Hematopoietic multipotent progenitor cell treated with erythropoietin and hydrocortisone succinate and interleukin-3 and kit ligand, for 6 days (in vitro differentiated cells): ENCODE data around the gene PRADC1.
"Not testable (repeated sequence)": the region's sequence is repeated elsewhere in the genome, so short reads cannot be mapped to it uniquely, and the experiment has no call there.

ENCODE experiments used
- DNase-seq: peaks from one replicate; pipeline ENCODE4 v3.0.0-alpha.2; 2015

Gene PRADC1

DNA sequence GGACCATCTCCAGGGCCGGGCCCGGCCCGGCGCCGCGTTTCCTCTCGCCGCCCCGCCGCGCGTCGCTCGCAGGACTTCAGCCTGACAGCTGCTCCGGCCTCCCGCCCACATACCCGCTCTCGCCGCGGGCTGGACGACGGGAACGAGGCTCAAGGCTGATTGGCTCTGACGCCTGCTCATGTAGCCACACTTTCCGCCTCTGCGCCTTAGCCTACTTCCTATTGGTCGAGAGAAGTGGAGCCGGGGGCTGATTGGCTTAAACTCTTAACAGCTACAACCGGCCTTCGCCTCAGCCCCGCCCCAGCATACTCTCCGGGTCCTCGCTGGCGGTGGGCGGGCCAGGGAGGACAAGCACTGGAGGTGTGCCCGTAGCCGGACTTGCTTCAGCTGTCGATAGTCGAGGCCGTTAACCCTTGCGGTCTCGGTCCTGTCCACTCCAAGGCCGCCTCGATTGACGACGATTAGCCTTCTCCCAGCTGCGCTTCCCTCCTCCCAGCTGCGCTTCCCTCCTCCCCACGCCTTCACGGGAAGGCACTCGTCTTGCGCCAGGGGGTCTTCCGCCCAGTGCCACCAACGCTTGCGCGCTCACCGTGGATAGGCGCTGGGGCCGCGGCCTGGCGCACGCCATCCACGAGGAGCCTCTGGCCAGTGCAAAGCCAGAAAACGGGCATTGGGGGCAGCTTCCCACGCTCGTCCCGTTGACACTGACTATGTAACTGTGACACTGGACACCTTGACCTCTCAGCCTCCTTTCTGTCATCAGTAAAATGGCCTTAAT is at the start of gene PRADC1:
PRADC1 (minus strand) TSS at position 86 of the 778 bp plus-strand sequence; CDS start at position 7, 79 bp downstream.
- peak; percentile 100 for DNase-seq

DNA sequence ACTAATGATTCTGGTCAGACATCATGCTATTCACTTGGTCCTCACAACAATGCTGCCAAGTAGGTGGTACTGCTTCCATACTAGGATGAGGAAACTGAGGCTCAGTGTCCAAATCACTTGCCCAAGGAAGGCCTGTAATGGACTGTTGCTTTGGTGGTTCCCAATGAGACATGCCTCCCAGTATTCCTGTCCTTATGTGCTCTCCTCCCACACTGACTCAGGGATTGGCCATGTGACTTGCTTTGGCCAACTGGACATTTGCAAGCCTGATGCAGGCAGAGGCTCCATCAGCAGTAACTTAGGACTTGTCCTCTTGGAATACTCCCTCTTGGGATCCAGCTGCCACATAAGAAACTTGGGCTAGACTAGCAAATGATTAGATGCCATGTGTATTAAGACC is 48.2 kb upstream of the PRADC1 start:
- DNase-seq, result no peak

DNA sequence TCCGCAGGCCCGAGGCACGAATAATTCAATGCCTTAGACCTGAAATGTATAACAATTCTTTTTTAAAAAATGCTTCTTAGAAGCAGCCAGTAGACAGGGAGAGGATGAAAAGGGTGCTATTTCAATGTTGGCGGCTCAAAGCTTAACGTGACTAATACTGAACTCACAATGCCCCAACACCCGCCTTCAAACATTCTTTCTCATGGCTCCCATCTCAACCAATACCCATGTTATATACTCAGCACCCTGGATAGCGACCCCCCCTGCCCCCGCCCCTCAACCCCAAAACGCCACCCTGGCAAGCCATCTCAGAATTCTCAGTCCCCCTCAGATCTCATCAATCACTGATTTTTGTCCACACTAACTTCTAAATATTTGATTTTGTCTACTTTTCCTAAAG is 46.8 kb upstream of the PRADC1 start:
- no peak for DNase-seq

DNA sequence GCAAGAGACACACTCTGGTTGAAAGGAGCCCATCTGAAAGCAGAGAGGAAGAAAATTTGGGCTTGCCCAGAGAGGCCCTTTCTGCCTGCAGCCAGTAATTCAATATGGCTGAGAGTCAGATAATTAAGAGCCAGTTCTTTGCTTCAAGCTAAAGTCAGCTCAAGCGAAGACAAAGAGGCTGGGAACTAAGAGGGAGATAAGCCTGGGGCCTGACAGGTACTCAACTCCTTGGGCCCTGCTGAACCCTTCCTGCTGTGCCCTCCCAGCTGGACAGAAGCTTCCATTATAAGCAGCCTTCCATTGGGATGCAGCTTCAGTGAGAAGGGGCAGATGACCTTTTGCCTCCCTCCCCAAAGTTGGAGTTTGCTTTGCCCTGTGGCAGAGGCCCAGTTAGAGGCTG is 39.2 kb upstream of the PRADC1 start:
- DNase-seq, result no peak

DNA sequence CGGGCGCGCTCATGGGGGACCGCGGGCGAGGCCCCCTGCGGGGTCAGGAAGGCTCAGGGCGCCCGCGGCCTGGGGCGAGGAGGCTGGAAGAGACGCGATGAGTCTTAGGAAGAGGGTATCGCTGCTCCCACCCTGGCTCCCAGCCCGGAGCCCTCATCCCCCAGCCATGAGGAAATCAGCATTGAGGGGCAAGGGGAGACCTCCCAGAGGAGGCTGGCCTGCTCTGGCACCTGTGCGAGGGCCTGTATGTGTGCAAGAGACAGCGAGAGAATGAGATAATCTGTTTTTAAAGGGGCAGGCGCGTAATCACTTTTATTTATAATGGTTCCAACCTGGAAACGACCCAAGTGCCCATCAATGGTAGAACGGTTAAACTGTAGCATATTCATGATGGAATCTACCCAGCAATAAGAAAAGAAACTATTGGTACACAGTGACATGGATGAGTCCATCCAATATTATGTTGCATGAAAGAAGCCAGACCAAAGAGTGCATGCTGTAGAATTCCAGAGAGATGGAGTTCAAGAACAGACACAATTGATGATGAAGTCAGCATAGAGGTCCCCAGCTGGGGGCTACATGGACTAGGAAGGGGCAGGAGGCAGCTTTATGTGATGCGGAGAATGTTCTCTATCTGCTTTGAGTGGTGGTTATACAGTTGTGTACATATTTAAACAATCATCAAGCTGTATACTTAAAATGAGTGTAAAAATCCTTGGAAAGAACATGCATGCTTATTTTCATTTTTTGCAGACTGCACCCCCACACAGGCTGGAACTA is 36.8 kb upstream of the PRADC1 start:
- no peak for DNase-seq

DNA sequence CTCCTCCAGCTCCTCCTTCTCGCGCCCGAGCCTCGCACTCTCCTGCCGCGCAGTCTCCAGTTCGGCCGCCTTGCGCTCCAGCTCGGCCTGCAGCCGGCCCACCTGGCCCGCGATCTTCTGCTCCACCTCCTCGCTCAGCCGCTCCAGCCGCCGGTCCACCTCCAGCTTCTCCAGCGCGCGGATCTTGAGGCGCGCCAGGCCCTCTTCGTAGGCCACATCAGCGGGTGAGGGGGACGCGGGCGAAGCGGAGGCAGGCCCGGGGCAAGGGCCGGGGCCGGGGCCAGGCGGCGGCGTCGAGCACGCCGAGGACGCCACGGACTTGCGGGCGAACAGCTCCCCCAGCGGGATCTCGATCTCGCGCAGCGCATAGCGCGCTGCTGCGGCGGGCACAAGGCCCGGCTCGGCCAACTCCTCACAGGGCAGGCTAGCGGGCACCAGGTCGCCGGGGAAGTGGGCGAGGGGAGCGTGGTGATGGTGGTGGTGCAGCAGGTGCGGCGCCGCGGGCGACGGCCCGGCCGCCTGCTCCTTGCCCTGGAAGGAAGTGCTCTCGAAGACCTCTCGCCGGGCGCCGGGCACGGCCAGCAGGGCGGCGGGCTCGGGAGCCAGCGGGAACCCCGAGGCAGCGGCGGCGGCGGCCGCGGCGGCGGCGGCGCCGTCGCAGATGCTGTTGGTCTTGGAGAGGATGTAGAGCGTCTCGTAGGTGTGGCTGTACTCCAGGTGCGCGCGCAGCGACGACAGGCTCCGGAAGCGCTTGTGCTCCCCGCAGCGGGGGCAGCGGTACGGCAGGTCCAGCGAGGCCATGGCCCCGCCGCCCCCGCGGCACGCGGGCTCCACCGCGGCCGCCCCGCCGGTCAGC is 36.0 kb upstream of the PRADC1 start:
- peak; percentile 36 for DNase-seq

DNA sequence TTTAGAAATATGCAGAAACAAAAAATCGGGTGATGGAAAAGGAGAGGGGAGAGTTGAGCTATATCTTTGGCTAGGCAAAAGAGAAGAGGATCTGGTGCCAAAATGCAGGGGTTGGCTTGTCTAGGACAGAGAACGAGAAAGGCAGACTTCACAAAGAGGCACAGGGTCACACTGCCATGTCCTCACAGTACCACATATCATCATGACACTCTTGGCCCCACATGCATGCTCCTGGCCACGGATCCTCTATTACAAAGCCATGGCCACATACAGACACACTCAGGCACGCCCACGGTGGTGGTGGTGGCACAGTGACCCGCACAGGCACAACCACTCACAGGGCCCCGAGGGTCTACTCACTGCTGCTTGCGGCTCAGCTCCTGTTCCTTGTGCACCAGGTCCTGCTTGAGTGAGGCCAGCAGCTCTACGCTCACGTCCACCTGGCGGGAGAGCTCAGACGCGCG is 35.4 kb upstream of the PRADC1 start:
- DNase-seq, result no peak

DNA sequence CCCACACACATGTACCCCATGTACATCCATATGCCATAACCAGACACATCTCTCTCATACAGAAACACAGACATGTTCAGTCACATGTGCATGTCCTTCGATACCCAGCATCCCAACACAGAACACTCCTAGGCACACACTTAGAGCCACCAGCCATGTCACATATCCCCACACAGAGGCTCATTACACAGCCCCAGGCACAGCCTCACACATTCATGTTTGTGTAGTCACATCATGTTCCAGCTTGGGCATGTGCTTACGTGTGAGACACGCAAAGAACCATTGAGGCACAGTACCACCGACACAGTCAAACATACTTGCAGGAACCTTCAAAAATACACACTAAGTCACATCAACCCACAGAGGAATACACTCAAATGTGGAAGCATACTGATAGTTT is 34.0 kb upstream of the PRADC1 start:
- DNase-seq, result no peak

DNA sequence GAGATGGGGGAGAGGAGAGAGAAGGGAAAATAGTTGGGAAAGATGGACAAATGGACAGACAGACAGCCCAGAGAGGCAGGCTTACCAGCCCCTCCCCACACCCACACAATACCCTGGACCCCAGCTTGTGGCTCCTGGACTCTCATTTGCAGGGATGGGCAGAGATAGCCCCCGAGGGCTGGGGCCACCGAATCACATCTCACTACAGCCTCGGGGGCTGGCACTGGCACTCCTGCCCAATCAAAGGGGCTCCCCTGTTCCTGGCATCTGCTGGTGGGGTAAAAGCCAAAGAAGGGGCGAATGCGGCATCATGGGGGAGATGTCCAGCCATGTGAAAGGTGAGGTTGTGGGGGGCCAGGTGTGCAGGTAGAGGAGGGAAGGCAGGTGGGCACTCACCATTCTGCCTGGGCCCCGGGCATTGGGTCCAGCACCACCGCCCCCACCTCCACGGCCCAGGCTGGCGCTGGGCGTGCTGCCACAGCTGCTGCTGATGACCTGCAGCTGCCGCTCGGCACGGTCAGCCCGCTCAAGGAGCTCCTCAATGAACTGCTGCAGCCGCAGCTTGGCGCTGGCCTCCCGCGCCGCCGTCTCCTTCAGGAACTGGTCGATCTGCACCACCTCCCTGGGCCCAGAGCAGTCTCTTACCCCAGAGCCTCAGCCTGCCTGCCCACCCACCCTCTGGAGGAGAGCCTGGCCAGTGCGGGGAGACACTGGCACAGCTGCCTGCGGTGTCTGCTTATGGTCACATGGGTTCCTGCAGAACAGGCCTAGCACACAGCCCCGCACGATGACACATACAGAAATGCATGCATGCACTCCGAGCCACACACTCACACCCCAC is 33.2 kb upstream of the PRADC1 start:
- DNase-seq, result no peak

DNA sequence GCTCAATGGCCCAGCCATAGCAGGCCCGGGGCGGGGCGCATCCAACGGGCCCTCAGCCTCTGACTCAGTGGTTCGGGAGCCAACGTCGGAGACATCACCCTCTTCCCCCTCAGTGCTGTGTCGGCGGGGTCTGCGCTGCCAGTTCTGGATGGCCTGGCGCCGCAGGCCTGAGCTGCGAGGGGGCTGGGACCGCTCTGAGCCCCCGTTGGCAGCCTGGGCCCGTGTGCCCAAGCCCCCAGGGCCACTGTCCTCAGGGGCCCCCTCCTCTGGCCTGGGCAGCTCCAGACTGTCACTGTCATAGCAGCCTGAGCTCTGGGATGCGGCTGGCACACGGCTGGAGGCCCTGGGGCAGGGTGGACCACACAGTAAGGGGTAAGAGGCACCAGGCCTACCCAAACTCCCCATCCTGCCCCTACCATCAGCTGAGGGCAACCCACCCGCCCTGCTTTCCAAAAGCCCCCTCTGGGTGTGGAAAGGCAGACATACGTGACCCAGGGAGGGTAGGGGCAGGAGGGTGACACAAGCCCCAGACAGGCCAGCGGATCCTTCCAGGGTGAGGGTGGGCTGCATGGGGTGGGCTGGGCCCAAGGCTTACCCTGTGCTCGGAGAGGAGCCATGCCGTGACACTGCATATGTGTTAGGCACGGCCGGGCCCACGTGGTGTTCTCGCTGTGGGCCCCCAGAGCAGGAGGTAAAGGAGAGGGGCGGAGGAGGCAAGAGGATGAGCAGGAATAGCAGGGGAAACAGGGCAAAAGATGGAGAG is 32.4 kb upstream of the PRADC1 start:
- DNase-seq, result no peak

DNA sequence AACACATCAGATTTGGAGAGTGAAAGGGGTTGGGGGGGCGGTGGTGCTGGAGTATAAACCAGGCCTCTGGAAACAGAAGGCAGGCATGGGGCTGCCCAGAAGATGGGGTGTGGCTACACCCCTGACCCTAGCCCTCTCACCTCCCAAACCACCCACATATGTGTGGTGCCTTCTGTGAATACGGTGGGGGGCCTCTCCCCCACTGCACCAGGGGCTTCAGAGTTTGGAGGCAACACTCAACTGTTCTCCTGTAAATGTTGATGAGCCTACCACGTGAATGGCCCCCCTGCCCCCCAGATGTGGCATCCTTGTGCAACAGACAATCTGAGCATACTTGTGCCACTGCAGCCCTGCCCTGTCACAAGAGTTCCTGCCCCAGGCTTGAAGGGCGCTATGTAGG is 31.7 kb upstream of the PRADC1 start:
- DNase-seq, result no peak

DNA sequence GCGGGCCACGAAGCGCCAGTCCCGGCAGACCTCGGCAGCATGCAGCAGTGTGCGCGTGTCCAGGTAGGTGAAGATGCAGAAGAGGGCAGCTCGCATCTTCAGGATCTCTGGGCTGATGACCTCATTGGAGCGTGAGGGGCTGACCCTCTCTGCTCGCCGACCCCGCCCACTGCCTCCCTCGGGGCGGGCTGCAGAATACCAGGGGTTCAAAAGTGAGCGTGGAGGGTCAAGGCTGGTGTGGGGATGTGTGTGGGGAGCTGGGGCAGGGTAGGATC is 31.2 kb upstream of the PRADC1 start:
- no peak for DNase-seq

DNA sequence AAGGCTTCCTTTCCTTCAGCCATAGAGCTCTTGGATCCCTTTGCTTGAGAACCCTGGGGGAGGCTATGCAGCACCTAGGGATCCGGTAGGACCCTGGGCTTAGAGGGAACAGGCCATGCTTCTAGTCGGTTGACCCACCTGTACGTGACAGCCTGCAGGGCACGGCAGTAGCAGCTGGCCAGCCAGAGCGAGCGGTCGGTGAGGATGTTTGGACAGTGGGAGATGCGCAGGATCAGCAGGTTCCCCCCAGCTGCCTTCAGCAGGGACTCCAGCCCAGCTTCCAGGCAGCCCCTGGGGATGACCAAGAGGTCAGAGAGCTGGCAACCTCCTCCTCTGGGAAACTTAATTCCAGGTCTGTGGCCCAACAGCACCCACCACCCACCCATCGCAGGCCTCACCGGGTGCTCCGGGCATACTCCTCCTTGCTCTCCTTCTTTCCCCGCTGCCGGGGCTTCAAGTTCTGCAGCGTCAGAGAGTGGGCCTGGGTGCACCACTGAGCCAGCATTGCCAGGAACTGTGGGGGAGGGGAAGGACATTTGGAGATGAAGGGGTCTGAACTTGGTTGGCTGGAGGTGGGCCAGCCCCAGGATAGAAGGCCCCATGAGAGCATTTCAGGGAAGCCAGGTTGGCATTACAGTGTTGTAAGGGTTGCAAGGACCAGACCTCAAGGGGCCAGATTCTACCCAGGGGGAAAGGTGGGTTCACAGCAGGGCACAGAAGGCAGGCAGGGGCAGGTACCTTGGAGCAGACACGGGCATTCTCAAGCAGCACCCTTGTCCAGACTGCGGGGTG is 30.7 kb upstream of the PRADC1 start:
- DNase-seq, result no peak

DNA sequence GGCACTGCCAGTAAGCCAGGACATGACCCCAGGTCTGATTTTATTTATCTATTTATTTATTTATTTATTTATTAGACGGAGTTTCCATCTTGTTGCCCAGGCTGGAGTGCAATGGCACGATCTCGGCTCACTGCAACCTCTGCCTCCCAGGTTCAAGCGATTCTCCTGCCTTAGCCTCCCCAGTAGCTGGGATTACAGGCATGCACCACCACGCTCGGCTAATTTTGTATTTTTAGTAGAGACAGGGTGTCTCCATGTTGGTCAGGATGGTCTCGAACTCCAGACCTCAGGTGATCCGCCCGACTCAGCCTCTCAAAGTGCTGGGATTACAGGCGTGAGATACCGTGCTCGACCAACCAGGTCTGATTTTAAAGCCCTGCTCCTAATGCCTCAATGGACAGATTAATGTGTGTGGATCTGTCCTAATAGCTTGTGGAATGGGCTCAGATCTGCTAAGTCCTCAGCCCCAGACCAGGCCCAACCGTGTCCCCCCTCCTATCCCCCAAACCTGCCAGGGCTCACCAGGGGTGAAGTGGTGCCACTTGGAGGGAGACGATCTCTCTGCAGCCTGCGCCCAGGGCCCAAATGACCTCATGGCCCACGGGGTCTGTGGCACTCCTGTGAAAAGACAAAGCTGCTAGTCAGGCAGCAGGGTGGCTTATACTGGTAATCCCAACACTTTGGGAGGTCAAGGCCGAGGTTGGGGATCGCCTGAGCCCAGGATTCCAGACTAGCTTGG is 29.8 kb upstream of the PRADC1 start:
- DNase-seq, result not testable (repeated sequence)

DNA sequence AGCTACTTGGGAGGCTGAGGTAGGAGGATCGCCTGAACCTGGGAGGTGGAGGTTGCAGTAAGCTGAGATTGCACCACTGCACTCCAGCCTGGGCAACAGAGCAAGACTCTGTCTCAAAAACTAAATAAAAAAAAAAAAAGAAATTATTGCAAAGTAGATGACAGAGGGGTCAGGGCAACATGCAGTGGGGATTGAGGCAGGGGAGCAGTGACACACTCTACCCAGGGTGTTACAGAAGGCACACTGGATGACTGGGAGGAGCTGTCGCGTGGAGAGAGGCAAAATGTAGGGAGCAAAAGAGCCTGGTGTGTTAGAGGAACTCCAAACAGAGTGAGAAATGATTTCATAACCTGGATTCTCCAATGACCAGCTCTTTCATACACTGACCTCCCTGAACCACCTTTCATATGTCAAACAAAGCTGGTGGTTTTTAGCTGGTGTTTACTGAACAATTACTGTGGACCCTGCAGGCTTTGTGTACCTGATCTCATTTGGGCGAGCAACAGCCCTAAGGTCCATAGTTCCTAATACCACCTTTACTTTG is 29.1 kb upstream of the PRADC1 start:
- DNase-seq, result no peak

DNA sequence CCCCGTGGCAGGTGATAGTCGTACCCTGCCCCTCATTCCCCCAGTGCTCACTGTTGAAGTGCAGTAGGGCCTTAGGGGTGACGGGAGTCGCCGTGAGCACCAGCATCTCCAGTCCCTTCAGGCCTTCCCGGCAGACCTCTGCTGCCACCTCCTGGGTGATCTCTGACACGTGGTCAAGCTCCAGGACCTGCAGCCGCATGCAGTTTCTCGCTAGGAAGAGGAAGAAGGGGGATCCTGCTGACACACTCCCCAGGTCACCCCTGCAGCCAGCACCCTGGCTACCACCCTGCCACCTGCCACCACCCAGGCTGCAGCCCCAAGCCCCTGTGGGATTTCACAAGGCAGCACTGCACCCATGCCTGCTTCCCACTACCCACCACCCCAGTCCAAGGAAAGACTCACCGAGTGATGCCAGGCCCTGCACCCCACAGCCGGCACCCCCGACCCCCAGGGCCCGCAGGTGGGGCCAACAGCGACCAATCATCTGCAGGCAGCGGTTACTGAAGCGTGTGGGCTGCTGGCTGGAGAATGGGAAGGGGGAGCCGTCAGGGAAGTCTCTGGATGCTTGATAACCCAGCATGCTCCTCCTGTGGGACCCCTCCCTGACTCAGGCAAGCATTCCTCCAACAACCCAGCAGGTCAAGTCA is 27.4 kb upstream of the PRADC1 start:
- DNase-seq, result peak; percentile 75

DNA sequence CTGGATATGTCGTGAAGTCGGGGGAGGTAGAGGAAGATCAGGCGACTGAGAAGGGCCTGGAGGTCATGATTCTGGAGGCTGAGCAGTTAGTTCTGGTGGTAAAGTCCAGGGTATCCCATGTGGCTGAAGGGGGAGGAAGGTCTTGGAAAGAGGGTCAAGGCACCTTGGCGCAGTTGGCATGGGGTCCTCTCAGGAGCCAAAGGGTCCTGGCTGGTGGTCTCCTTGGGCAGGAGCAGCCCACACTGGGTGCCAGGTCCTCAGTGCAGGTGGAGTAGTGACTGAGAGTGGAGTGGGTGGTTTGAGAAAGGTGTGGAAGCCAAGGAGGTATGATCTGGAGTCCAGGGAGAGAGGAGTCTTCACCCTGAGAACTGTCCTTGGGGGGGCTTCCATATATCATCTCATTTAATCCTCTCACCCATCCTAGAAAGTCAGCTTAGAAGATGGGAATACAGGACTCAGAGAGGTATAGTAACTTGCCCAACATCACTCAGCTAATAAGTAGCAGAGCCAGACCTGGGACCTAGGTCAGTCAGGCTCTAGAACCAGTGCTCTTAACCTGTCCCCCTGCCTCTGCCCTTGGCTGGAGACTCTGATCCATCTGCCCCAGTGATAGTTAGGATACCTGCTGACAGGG is 26.8 kb upstream of the PRADC1 start:
- DNase-seq, result no peak

DNA sequence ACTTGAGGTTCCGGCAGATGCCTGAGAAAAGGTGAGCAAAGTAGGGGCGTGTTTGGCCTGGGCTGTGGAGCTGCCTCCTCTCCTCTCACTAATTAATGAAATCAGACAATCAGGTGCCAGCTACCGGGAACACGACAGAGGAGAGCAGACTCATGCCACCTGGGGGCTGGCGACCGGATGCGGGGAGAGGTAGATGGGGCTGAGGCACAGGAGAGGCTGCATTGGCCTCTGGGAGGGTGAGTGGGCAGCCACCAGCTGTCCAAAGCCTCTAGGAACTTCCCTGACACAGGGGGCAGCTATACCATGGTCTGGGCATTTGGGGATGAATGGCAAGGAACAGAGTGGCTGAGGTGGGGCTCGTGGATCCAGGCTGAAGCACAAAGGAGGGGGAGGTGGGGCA is 26.2 kb upstream of the PRADC1 start:
- DNase-seq, result no peak

DNA sequence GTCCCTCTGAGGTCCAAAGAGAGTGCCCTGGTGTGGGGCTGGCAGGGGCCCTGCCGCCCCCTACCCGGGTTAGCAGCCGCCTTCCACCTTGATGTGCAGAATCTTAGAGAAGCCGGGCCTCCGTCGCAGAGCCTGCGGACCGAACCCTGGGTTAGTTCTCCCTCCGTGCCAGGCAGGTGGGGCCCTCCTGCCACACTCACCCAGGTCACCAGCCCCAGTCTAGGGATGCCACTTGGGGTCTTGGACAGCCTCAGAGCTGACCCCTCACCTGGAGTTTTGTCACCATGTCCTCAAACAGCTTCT is 25.8 kb upstream of the PRADC1 start:
- no peak for DNase-seq
